Astrocyte (in vitro differentiated cells and primary cell): ENCODE results near the gene SEMA4G. TPM values are rescaled to one million over a fixed set of nuclear protein-coding genes. Genes with fewer than 3 reads are reported as not detected.

ENCODE experiments used
- DNase-seq: peaks from one replicate; pipeline ENCODE4 v3.0.0-alpha.2; 2010; ENCODE audit warnings: low read depth
- FAIRE-seq: peaks from 2 replicates; lab custom pipeline; 2011; peaks lifted over from hg19 to GRCh38; lab: Jason Lieb, UNC
- H2AFZ ChIP-seq: 2 replicates; pipeline ENCODE4 v1.6.0; 2012; ENCODE audit warnings: low read depth, low read length, inconsistent platforms
- H3K27ac ChIP-seq: 2 replicates; pipeline ENCODE4 v1.5.1; 2011; ENCODE audit warnings: low read depth, low read length, inconsistent platforms
- H3K27me3 ChIP-seq: 2 replicates; pipeline ENCODE4 v1.6.0; 2011; ENCODE audit warnings: low read length, inconsistent platforms; ENCODE audit not compliant: insufficient read depth
- H3K36me3 ChIP-seq: 2 replicates; pipeline ENCODE4 v1.5.1; 2011; ENCODE audit warnings: low read length, inconsistent platforms; ENCODE audit not compliant: insufficient read depth
- H3K4me1 ChIP-seq: 2 replicates; pipeline ENCODE4 v1.5.1; 2011; ENCODE audit warnings: low read length, inconsistent platforms; ENCODE audit not compliant: insufficient read depth
- H3K4me2 ChIP-seq: 2 replicates; pipeline ENCODE4 v1.6.0; 2012; ENCODE audit warnings: low read length, inconsistent platforms
- H3K4me3 ChIP-seq: 2 replicates; pipeline ENCODE4 v1.5.1; 2011; ENCODE audit warnings: low read depth, mild to moderate bottlenecking, low read length, inconsistent platforms; ENCODE audit not compliant: insufficient read depth
- H3K79me2 ChIP-seq: 2 replicates; pipeline ENCODE4 v1.6.0; 2012; ENCODE audit warnings: mild to moderate bottlenecking, low read length, inconsistent platforms; ENCODE audit not compliant: insufficient read depth
- H3K9ac ChIP-seq: 2 replicates; pipeline ENCODE4 v1.6.0; 2012; ENCODE audit warnings: mild to moderate bottlenecking, low read length, inconsistent platforms
- H3K9me3 ChIP-seq: 2 replicates; pipeline ENCODE4 v1.5.1; 2012; ENCODE audit warnings: low read depth, mild to moderate bottlenecking, low read length, inconsistent platforms; ENCODE audit not compliant: insufficient read depth
- H4K20me1 ChIP-seq: 2 replicates; pipeline ENCODE4 v1.6.0; 2012; ENCODE audit warnings: low read length, inconsistent platforms; ENCODE audit not compliant: insufficient read depth
- H3K27ac Mint-ChIP-seq: one replicate; pipeline ENCODE4 v1.8.0; 2021; ENCODE audit warnings: mild to moderate bottlenecking, mixed read lengths; ENCODE audit not compliant: unreplicated experiment
- H3K27me3 Mint-ChIP-seq: one replicate; pipeline ENCODE4 v1.8.0; 2021; ENCODE audit warnings: low read depth, mixed read lengths; ENCODE audit not compliant: unreplicated experiment
- H3K36me3 Mint-ChIP-seq: one replicate; pipeline ENCODE4 v1.8.0; 2021; ENCODE audit warnings: low read depth, mixed read lengths; ENCODE audit not compliant: unreplicated experiment
- H3K4me1 Mint-ChIP-seq: one replicate; pipeline ENCODE4 v1.8.0; 2021; ENCODE audit warnings: low read depth, mixed read lengths; ENCODE audit not compliant: unreplicated experiment
- H3K4me3 Mint-ChIP-seq: one replicate; pipeline ENCODE4 v1.8.0; 2021; ENCODE audit warnings: mild to moderate bottlenecking, moderate library complexity, mixed read lengths; ENCODE audit not compliant: unreplicated experiment
- H3K9me3 Mint-ChIP-seq: one replicate; pipeline ENCODE4 v1.8.0; 2021; ENCODE audit warnings: mild to moderate bottlenecking, mixed read lengths; ENCODE audit not compliant: unreplicated experiment
- EZH2 ChIP-seq: IDR thresholded peaks from 2 replicates; pipeline ENCODE4 v1.6.1; 2012; ENCODE audit warnings: mild to moderate bottlenecking, low read length, inconsistent platforms; ENCODE audit not compliant: insufficient read depth
- total RNA-seq: library from RNA; stranded (reverse); gene quantifications from 2 replicates; pipeline ENCODE4 v1.2.1, GENCODE V29; 2021
- TF ChIP-seq, protein P1 (sequence below): IDR thresholded peaks from 2 replicates; pipeline ENCODE4 v1.5.1; 2011; ENCODE audit warnings: low read depth, mild to moderate bottlenecking, inconsistent platforms, low read length, moderate library complexity; ENCODE audit not compliant: insufficient read depth

The SEMA4G gene
- total RNA-seq, 1 donor from 2014 or later: 5.9 TPM

GRCh38 chr10:101013365-101013825 is 44.1 kb downstream of the SEMA4G start:
- Histone ChIP-seq H3K27me3 (no peaks in the 10 kb centered on the region), H4K20me1 (peaks cover 2% of the 10 kb centered on the region), H3K36me3 (no peaks in the 10 kb centered on the region), H3K4me3 (no peak overlapping the region), H3K9ac (peak overlapping the region; percentile 42), H3K9me3 (no peaks in the 10 kb centered on the region), H3K27ac (peak overlapping the region; percentile 35), H3K4me2 (peak overlapping the region; percentile 51), H3K4me1 (peaks cover 38% of the 10 kb centered on the region), H2AFZ (no peak overlapping the region), H3K79me2 (no peaks in the 10 kb centered on the region)
- no peaks in the 10 kb centered on the region for H3K9me3 Mint-ChIP-seq
- H3K36me3 Mint-ChIP-seq: no peaks in the 10 kb centered on the region
- no peak for TF ChIP-seq EZH2
- TF ChIP-seq, protein P1, sequence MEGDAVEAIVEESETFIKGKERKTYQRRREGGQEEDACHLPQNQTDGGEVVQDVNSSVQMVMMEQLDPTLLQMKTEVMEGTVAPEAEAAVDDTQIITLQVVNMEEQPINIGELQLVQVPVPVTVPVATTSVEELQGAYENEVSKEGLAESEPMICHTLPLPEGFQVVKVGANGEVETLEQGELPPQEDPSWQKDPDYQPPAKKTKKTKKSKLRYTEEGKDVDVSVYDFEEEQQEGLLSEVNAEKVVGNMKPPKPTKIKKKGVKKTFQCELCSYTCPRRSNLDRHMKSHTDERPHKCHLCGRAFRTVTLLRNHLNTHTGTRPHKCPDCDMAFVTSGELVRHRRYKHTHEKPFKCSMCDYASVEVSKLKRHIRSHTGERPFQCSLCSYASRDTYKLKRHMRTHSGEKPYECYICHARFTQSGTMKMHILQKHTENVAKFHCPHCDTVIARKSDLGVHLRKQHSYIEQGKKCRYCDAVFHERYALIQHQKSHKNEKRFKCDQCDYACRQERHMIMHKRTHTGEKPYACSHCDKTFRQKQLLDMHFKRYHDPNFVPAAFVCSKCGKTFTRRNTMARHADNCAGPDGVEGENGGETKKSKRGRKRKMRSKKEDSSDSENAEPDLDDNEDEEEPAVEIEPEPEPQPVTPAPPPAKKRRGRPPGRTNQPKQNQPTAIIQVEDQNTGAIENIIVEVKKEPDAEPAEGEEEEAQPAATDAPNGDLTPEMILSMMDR: no peak
- FAIRE-seq: peak; percentile 5
- peak overlapping the region; percentile 30 for H3K4me3 Mint-ChIP-seq
- peaks cover 21% of the 10 kb centered on the region for H3K4me1 Mint-ChIP-seq
- no peak for DNase-seq
- H3K27ac Mint-ChIP-seq: peak overlapping the region; percentile 35
- peaks cover 12% of the 10 kb centered on the region for H3K27me3 Mint-ChIP-seq

GRCh38 chr10:101014230-101014884 is 45.1 kb downstream of the SEMA4G start:
- Histone ChIP-seq H3K4me3 (no peak overlapping the region), H2AFZ (no peak overlapping the region), H4K20me1 (peaks cover 2% of the 10 kb centered on the region), H3K4me2 (no peak overlapping the region), H3K36me3 (no peaks in the 10 kb centered on the region), H3K9ac (no peak overlapping the region), H3K9me3 (no peaks in the 10 kb centered on the region), H3K79me2 (no peaks in the 10 kb centered on the region), H3K4me1 (peaks cover 43% of the 10 kb centered on the region), H3K27ac (no peak overlapping the region), H3K27me3 (no peaks in the 10 kb centered on the region)
- H3K9me3 Mint-ChIP-seq: no peaks in the 10 kb centered on the region
- H3K36me3 Mint-ChIP-seq: peaks cover 2% of the 10 kb centered on the region
- H3K4me3 Mint-ChIP-seq: peak overlapping the region; percentile 20
- H3K4me1 Mint-ChIP-seq: peaks cover 21% of the 10 kb centered on the region
- FAIRE-seq: no peak
- H3K27ac Mint-ChIP-seq: peak overlapping the region; percentile 59
- peaks cover 14% of the 10 kb centered on the region for H3K27me3 Mint-ChIP-seq
- no peak for DNase-seq
- TF ChIP-seq, protein P1: peak; percentile 91
- TF ChIP-seq EZH2: no peak
